ENCODE measurements around the gene METTL25B. TPM values are rescaled to one million over a fixed set of nuclear protein-coding genes. Genes with fewer than 3 reads are reported as not detected.

Gene METTL25B
- total and polyA plus RNA-seq, 2 donors (not counting 1 experiment from before 2014, with no cell fraction given): 78.3 to 81.1 TPM

DNA sequence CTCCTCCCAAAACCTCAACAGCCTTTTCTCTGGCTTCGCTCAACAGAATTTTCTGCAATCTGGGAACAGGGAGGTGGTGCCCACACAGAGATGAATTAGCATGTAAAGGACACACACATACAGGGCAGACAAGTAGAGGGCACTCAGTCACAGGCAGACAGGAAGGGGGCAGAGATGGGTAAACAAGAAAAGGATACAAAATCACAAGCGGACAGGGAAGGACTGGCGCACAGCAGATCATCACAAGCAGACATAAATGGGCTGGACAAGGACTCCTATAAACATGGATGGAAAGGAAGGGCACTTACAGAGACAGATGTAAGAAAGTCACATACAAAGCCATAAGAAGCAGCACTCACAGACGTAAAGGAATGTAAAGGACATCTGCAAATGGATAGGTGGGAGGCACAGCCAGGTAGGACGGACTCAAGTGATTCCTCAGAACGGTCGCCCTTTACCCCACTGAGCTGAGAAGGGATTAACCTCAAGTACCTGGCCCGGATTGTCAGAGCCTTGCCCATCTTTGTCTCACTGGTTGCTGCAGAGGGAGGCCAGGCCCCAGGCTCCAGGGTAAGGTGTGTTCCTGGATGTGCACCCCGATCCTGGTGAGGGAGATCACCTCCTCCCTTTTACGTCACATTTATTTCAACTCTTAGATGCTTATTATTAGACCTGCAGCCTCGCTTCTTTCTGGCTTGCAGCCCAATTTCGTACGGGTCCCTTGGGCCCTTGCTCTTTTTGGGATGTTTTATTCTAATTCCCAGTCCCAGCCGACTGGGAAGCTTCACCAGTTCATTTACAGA lies 38.2 kb downstream of the METTL25B start:
- peaks cover 27 to 28% of the 10 kb centered on the region in 2 donors for H3K4me1 ChIP-seq (ENCODE audit: control insufficient read depth in 2 of 2, insufficient read depth in 2 of 2, low read length in 2 of 2)
- Mint-ChIP-seq H3K4me3 (no peak overlapping the region), H3K27me3 (no peaks in the 10 kb centered on the region), H3K9me3 (ENCODE audit: insufficient read depth) (no peaks in the 10 kb centered on the region), H3K4me1 (peaks cover 27% of the 10 kb centered on the region), H3K27ac (no peak overlapping the region)
- WGBS (ENCODE audit: insufficient coverage): 6% methylated on average over 10 of the region's 14 CpGs
- intact Hi-C loops (cut with micrococcal nuclease): loop anchor here (1.0 to 5.0 kb wide), 6 partner anchors 15 to 484 kb away; partner anchors contain the start of genes GPATCH4, HDGF, ISG20L2 and METTL25B
- POLR2A ChIA-PET: interaction anchor here (0.6 to 3.1 kb wide), 9 partner anchors 9 to 41 kb away, joined by 3 to 43 read pairs (median 7); partner anchors contain the start of genes HDGF, ISG20L2, METTL25B and MRPL24
- peak overlapping the region; percentile 82 for H2AFZ ChIP-seq (ENCODE audit: insufficient read depth, low read depth, low read length, poor library complexity, severe bottlenecking)
- H4K20me1 ChIP-seq (ENCODE audit: control insufficient read depth, insufficient read depth, low read length, poor library complexity, severe bottlenecking): peaks cover 7% of the 10 kb centered on the region
- TF ChIP-seq, protein P1, sequence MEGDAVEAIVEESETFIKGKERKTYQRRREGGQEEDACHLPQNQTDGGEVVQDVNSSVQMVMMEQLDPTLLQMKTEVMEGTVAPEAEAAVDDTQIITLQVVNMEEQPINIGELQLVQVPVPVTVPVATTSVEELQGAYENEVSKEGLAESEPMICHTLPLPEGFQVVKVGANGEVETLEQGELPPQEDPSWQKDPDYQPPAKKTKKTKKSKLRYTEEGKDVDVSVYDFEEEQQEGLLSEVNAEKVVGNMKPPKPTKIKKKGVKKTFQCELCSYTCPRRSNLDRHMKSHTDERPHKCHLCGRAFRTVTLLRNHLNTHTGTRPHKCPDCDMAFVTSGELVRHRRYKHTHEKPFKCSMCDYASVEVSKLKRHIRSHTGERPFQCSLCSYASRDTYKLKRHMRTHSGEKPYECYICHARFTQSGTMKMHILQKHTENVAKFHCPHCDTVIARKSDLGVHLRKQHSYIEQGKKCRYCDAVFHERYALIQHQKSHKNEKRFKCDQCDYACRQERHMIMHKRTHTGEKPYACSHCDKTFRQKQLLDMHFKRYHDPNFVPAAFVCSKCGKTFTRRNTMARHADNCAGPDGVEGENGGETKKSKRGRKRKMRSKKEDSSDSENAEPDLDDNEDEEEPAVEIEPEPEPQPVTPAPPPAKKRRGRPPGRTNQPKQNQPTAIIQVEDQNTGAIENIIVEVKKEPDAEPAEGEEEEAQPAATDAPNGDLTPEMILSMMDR (IDR thresholded peaks at IDR 0.05): no peak
- no peak for TF ChIP-seq EZH2 (IDR thresholded peaks at IDR 0.05; ENCODE audit: borderline replicate concordance, insufficient read depth, low read depth, low read length, poor library complexity, severe bottlenecking)
- peak overlapping the region; percentile 73 to 97 (median 77) for H3K4me3 ChIP-seq (ENCODE audit: control extremely low read depth in 1 of 5, extremely low read depth in 1 of 5, insufficient read depth in 1 of 5, low read depth in 2 of 5, low read length in 4 of 5)
- H3K9me3 ChIP-seq (ENCODE audit: control extremely low read depth in 1 of 3, control insufficient read depth in 2 of 3, insufficient read depth in 1 of 3, low read length in 2 of 3): no peaks in the 10 kb centered on the region
- DNase-seq (no peak), ATAC-seq (ENCODE audit: low read depth) (no peak)
- H3K9ac ChIP-seq (ENCODE audit: low read length): peak overlapping the region; percentile 71
- peaks cover 0 to 9% of the 10 kb centered on the region in 2 experiments for H3K36me3 ChIP-seq (replicated peaks in 1 of 2; ENCODE audit: control extremely low read depth in 1 of 2, control insufficient read depth in 1 of 2, extremely low read depth in 1 of 2, insufficient read depth in 2 of 2, low read length in 1 of 2)
- CTCF ChIA-PET: interaction anchor here (0.7 to 9.0 kb wide), 7 partner anchors 15 to 139 kb away, joined by 3 to 87 read pairs (median 5); partner anchors contain the start of genes HDGF, ISG20L2, METTL25B and MRPL24
- peaks cover 41% of the 10 kb centered on the region for H3K79me2 ChIP-seq (ENCODE audit: control insufficient read depth, insufficient read depth, low read length)
- no peaks in the 10 kb centered on the region for H3K27me3 ChIP-seq (replicated peaks in 1 of 4; ENCODE audit: control extremely low read depth in 1 of 4, control insufficient read depth in 3 of 4, insufficient read depth in 4 of 4, low read length in 3 of 4)
- peak overlapping the region; percentile 79 for H3K4me2 ChIP-seq (replicated peaks; ENCODE audit: low read depth, low read length, poor library complexity, severe bottlenecking)
- H3K27ac ChIP-seq (ENCODE audit: low read length in 2 of 2): peak overlapping the region; percentile 63 to 91

All from B cell (primary cell).